Caco-2 (cell line): ENCODE results near the gene ABCA13. TPM values are rescaled to one million over a fixed set of nuclear protein-coding genes. Genes with fewer than 3 reads are reported as not detected.

ENCODE experiments used
- BruUV-seq: library from RNA; stranded (reverse); fragments of 400-500 nt; replicated peaks from 2 replicates; lab custom pipeline; 2021; lab: Mats Ljungman, UMichigan
- CTCF ChIA-PET: fragments of 300-600 bp; sonication (Branson Sonifier 250); formaldehyde crosslinking; loops from one replicate; lab custom pipeline; 2022; ENCODE audit warnings: antibody characterized with exemption; lab: Charles Lee
- POLR2A ChIA-PET: fragments of 300-600 bp; sonication (Branson Sonifier 250); formaldehyde crosslinking; loops from one replicate; lab custom pipeline; 2022; ENCODE audit warnings: antibody characterized with exemption; lab: Charles Lee
- DNase-seq, 2 experiments: peaks; one replicate each; pipeline versions ENCODE4 v3.0.0 to v3.0.0-alpha.2; 2020 to 2022
- H3K27me3 ChIP-seq: replicated peaks from 2 replicates; pipeline ENCODE4 v1.6.0; 2011; ENCODE audit warnings: low read length; ENCODE audit not compliant: control insufficient read depth, insufficient read depth
- H3K36me3 ChIP-seq: 2 replicates; pipeline ENCODE4 v1.5.1; 2011; ENCODE audit warnings: low read length; ENCODE audit not compliant: control insufficient read depth, insufficient read depth
- H3K4me1 ChIP-seq: fragments of 250-450 bp; sonication (Bioruptor Pico); 2 replicates; pipeline ENCODE4 v1.5.1; 2020; ENCODE audit warnings: mild to moderate bottlenecking
- H3K4me3 ChIP-seq: 2 replicates; pipeline ENCODE4 v1.5.1; 2011; ENCODE audit warnings: low read depth, mild to moderate bottlenecking, control low read depth, low read length
- H3K9me3 ChIP-seq: fragments of 250-450 bp; sonication (Bioruptor Pico); 2 replicates; pipeline ENCODE4 v1.5.1; 2020; ENCODE audit warnings: mild to moderate bottlenecking, moderate library complexity
- H3K27ac Mint-ChIP-seq: one replicate; pipeline ENCODE4 v1.8.0; 2022; ENCODE audit warnings: mixed read lengths; ENCODE audit not compliant: unreplicated experiment
- H3K27me3 Mint-ChIP-seq: one replicate; pipeline ENCODE4 v1.8.0; 2022; ENCODE audit warnings: mixed read lengths; ENCODE audit not compliant: insufficient read depth, unreplicated experiment
- H3K36me3 Mint-ChIP-seq: one replicate; pipeline ENCODE4 v1.8.0; 2022; ENCODE audit warnings: mild to moderate bottlenecking, mixed read lengths; ENCODE audit not compliant: insufficient read depth, unreplicated experiment
- H3K4me1 Mint-ChIP-seq: one replicate; pipeline ENCODE4 v1.8.0; 2022; ENCODE audit warnings: low read depth, mixed read lengths; ENCODE audit not compliant: unreplicated experiment
- H3K4me3 Mint-ChIP-seq: one replicate; pipeline ENCODE4 v1.8.0; 2022; ENCODE audit warnings: mild to moderate bottlenecking, moderate library complexity, mixed read lengths; ENCODE audit not compliant: unreplicated experiment
- H3K9me3 Mint-ChIP-seq: one replicate; pipeline ENCODE4 v1.8.0; 2022; ENCODE audit warnings: mixed read lengths; ENCODE audit not compliant: unreplicated experiment
- CTCF ChIP-seq, 2 experiments: fragments of 200-600 bp in 1 of 2; IDR thresholded peaks; 1 replicate in 1 of 2; 2 replicates in 1 of 2; pipeline versions ENCODE4 v1.5.1 to v1.8.0; 2011 to 2022; ENCODE audit warnings: antibody characterized with exemption in 1 of 2, control low read depth in 1 of 2, inconsistent platforms in 1 of 2, low read depth in 1 of 2, low read length in 1 of 2, mild to moderate bottlenecking in 1 of 2, moderate library complexity in 1 of 2; ENCODE audit not compliant: insufficient read depth in 1 of 2, severe bottlenecking in 1 of 2, unreplicated experiment in 1 of 2
- intact Hi-C: fragments of 100-400 bp; cut with micrococcal nuclease; formaldehyde crosslinking; loops from one replicate; pipeline ENCODE4 v1.10.0; 2022; ENCODE audit not compliant: unreplicated experiment
- total RNA-seq: library from RNA; stranded (reverse); gene quantifications from 2 replicates; pipeline ENCODE4 v1.2.3, GENCODE V29; 2022

The ABCA13 gene
- total RNA-seq, 1 experiment from 2014 or later, result 0.07 TPM

- peak in 1 of 2 experiments; percentile 33 for DNase-seq
- H3K27me3 Mint-ChIP-seq, result peaks cover 14% of the 10 kb centered on the region
- no peak overlapping the region for H3K4me3 ChIP-seq
- H3K4me1 Mint-ChIP-seq, result no peaks in the 10 kb centered on the region
- TF ChIP-seq CTCF (IDR thresholded peaks at IDR 0.05; ENCODE audit: insufficient read depth in 1 of 2, low read depth in 1 of 2, low read length in 1 of 2, severe bottlenecking in 1 of 2, unreplicated experiment in 1 of 2), result peak; percentile 53 to 77
- H3K4me3 Mint-ChIP-seq, result no peak overlapping the region
- ChIA-PET POLR2A (no interaction called here), CTCF (interaction anchor here (0.6 kb wide), 1 partner anchor 1440 kb away, joined by 3 read pairs; no protein-coding TSS in a partner anchor)
- H3K27me3 ChIP-seq, result no peaks in the 10 kb centered on the region
- no peaks in the 10 kb centered on the region for H3K4me1 ChIP-seq
- H3K36me3 Mint-ChIP-seq, result no peaks in the 10 kb centered on the region
- intact Hi-C loops, result loop anchor here (1.0 to 10.0 kb wide), 3 partner anchors 78 to 538 kb away; no protein-coding TSS in a partner anchor
- no peaks in the 10 kb centered on the region for H3K36me3 ChIP-seq
- no peaks in the 10 kb centered on the region for H3K9me3 Mint-ChIP-seq
- no TSS peak for BruUV-seq
- H3K27ac Mint-ChIP-seq, result no peak overlapping the region
- no peaks in the 10 kb centered on the region for H3K9me3 ChIP-seq
Observed at GRCh38 chr7:48337012-48337621, 165.9 kb downstream of the ABCA13 start.

- H3K36me3 ChIP-seq, result no peaks in the 10 kb centered on the region
- no peak for DNase-seq
- H3K4me3 Mint-ChIP-seq, result no peak overlapping the region
- ChIA-PET CTCF (no interaction called here), POLR2A (no interaction called here)
- BruUV-seq, result no TSS peak
- no peak overlapping the region for H3K4me3 ChIP-seq
- no peaks in the 10 kb centered on the region for H3K4me1 ChIP-seq
- no peak overlapping the region for H3K27ac Mint-ChIP-seq
- peaks cover 14% of the 10 kb centered on the region for H3K27me3 Mint-ChIP-seq
- H3K9me3 ChIP-seq, result no peaks in the 10 kb centered on the region
- H3K4me1 Mint-ChIP-seq, result no peaks in the 10 kb centered on the region
- no peaks in the 10 kb centered on the region for H3K36me3 Mint-ChIP-seq
- no peaks in the 10 kb centered on the region for H3K27me3 ChIP-seq
- intact Hi-C loops, result loop anchor here (1.0 to 10.0 kb wide), 3 partner anchors 77 to 537 kb away; no protein-coding TSS in a partner anchor
- TF ChIP-seq CTCF (IDR thresholded peaks at IDR 0.05; ENCODE audit: insufficient read depth in 1 of 2, low read depth in 1 of 2, low read length in 1 of 2, severe bottlenecking in 1 of 2, unreplicated experiment in 1 of 2), result no peak
- no peaks in the 10 kb centered on the region for H3K9me3 Mint-ChIP-seq
Observed at GRCh38 chr7:48337781-48338180, 166.5 kb downstream of the ABCA13 start.

- H3K27me3 Mint-ChIP-seq, result peaks cover 20% of the 10 kb centered on the region
- BruUV-seq, result no TSS peak
- ChIA-PET POLR2A (no interaction called here), CTCF (no interaction called here)
- no peak overlapping the region for H3K27ac Mint-ChIP-seq
- no peak overlapping the region for H3K4me3 ChIP-seq
- no peak for TF ChIP-seq CTCF (IDR thresholded peaks at IDR 0.05; ENCODE audit: insufficient read depth in 1 of 2, low read depth in 1 of 2, low read length in 1 of 2, severe bottlenecking in 1 of 2, unreplicated experiment in 1 of 2)
- intact Hi-C loops, result no loop called here
- no peaks in the 10 kb centered on the region for H3K4me1 ChIP-seq
- H3K4me1 Mint-ChIP-seq, result no peaks in the 10 kb centered on the region
- no peaks in the 10 kb centered on the region for H3K9me3 ChIP-seq
- no peak for DNase-seq
- H3K36me3 Mint-ChIP-seq, result no peaks in the 10 kb centered on the region
- no peaks in the 10 kb centered on the region for H3K9me3 Mint-ChIP-seq
- peaks cover 1% of the 10 kb centered on the region; the same call in 1 of the 2 replicates for H3K27me3 ChIP-seq
- no peak overlapping the region for H3K4me3 Mint-ChIP-seq
- H3K36me3 ChIP-seq, result no peaks in the 10 kb centered on the region
Observed at GRCh38 chr7:48347230-48347825, 176.1 kb downstream of the ABCA13 start.
